Fibroblast of mammary gland (primary cell): ENCODE data around the gene TUBA1B.
"Not testable (repeated sequence)": the region's sequence is repeated elsewhere in the genome, so short reads cannot be mapped to it uniquely, and the experiment has no call there.

Source experiments
- DNase-seq: peaks from one replicate; pipeline ENCODE4 v3.0.0-alpha.2; 2010; ENCODE audit warnings: low read depth
- H3K4me3 ChIP-seq: 2 replicates; pipeline ENCODE4 v1.5.1; 2011; ENCODE audit warnings: low read depth, mild to moderate bottlenecking, low read length, moderate library complexity; ENCODE audit not compliant: control insufficient read depth
- CTCF ChIP-seq: conservative IDR thresholded peaks from 2 replicates; pipeline ENCODE4 v1.5.1; 2011; ENCODE audit warnings: low read depth, low read length, inconsistent platforms; ENCODE audit not compliant: control insufficient read depth, insufficient read depth

Gene TUBA1B

DNA sequence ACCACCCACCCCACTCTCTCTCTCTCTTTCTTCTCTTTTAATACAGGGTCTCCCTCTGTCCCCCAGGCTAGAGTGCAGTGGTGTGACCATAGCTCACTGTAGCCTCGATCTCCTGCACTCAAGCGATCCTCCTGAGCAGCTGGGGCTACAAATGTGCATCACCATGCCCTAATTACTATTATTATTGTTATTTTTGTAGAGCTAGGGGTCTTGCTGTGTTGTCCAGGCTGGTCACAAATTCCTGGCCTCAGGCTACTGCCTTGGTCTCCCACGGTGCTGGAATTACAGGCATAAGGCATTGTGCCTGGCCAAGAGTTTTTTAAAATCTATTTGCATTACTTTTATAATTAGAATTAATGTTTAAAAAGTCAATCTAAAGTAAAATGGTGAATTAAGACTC lies 23.0 kb upstream of the TUBA1B start:
- no peak for DNase-seq
- no peak overlapping the region for H3K4me3 ChIP-seq
- no peak for TF ChIP-seq CTCF

DNA sequence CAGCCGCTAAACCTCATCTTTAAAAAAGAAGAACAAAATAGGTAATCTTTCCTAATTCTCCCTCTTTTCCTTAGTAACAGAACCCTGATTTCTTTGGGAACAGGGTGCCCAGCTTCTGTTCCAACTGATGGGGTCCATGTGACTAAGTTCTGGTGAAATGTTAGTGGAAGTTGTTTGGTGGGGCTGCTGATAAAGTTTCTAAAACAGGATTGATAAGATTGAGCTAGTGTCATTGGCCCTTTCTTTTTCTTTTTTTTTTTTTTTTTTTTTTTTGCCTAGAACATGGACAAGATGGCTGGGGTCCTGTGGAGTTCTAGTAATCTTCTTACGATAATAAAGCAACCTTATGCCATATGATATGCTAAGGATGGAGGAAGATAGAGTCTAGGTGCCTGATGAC lies 16.2 kb upstream of the TUBA1B start:
- no peak for TF ChIP-seq CTCF
- H3K4me3 ChIP-seq, result no peak overlapping the region
- DNase-seq, result no peak

- no peak overlapping the region for H3K4me3 ChIP-seq
- no peak for TF ChIP-seq CTCF
- DNase-seq, result no peak
Measured at GRCh38 chr12:49146406-49146805, 15.2 kb upstream of the TUBA1B start.

GRCh38 chr12:49144384-49144783 lies 13.2 kb upstream of the TUBA1B start:
- TF ChIP-seq CTCF, result no peak
- no peak for DNase-seq
- H3K4me3 ChIP-seq, result no peak overlapping the region

GRCh38 chr12:49138999-49139398 lies 7.8 kb upstream of the TUBA1B start:
- TF ChIP-seq CTCF, result no peak
- H3K4me3 ChIP-seq, result no peak overlapping the region
- DNase-seq, result no peak

DNA sequence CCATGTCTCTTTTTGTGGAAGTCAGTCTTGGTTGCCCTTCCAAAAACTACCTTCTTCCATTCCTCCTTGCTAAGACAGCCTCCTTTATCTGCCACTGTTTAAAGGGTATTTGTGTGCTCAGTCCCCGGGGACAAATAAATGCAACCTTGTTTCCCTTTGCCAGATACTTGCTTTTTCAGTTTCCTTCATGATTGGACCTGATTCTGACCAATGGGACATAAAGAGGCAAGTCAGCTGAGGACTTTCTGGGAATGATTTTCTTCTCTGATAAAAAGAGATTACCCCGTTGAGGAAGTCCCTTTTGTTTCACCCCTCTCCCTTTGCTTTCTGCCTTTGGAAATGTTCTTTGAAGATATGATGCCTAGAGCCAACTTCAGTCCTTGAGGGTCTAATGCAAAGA lies 7.4 kb upstream of the TUBA1B start:
- DNase-seq, result no peak
- H3K4me3 ChIP-seq, result no peak overlapping the region
- TF ChIP-seq CTCF, result no peak

DNA sequence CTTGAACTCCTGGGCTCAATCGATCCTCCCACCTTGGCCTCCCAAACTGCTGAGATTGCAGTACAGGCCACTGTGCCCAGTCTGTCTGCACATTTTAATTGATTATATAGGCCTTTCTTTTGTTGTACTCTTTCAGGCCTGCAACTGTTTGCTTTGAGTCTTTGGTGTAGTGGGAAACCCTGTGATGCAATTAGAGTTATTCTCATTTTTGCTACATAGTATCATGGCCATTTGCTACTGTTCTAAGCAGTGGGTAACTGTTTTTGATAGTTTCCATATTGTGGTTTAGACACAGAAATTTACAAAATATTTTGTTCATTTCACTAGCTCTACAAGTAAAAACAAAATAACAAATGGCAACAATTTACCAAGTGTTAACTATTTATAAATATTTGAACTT lies 6.3 kb upstream of the TUBA1B start:
- TF ChIP-seq CTCF, result no peak
- no peak for DNase-seq
- H3K4me3 ChIP-seq, result no peak overlapping the region

- not testable (repeated sequence) for DNase-seq, H3K4me3 ChIP-seq
Measured at GRCh38 chr12:49136997-49137396, 5.8 kb upstream of the TUBA1B start.
